ACHN (cell line): Measurements from ENCODE around the gene RASSF5.
"Not testable (repeated sequence)": the region's sequence is repeated elsewhere in the genome, so short reads cannot be mapped to it uniquely, and the experiment has no call there.

ENCODE experiments used
- DNase-seq: peaks from one replicate; pipeline ENCODE4 v3.0.0-alpha.2; 2015
- in situ Hi-C: cut with HindIII; loops from 2 replicates; pipeline ENCODE4 v1.10.0; 2017; ENCODE audit warnings: low sequenced_read_pairs, low pct_ligation_motif_present, low pct_unique_long_range_greater_than_20kb

Gene RASSF5

GRCh38 chr1:206472454-206472853, 34.9 kb upstream of the RASSF5 start:
- no peak for DNase-seq
- in situ Hi-C loops: no loop called here

- in situ Hi-C loops: no loop called here
These were observed 34.4 kb upstream of the RASSF5 start for GRCh38 chr1:206472886-206473285.

GRCh38 chr1:206476058-206476457, 31.3 kb upstream of the RASSF5 start:
- in situ Hi-C loops: no loop called here
- DNase-seq: no peak

More at GRCh38 chr1:206472886-206473285, 34.4 kb upstream of the RASSF5 start:
- no peak for DNase-seq

- DNase-seq: no peak
These were observed 30.7 kb upstream of the RASSF5 start for GRCh38 chr1:206476591-206476990.

GRCh38 chr1:206477110-206477509, 30.2 kb upstream of the RASSF5 start:
- DNase-seq: no peak
- in situ Hi-C loops: no loop called here

More at GRCh38 chr1:206476591-206476990, 30.7 kb upstream of the RASSF5 start:
- in situ Hi-C loops: no loop called here

- DNase-seq: no peak
- in situ Hi-C loops: no loop called here
These were observed 29.6 kb upstream of the RASSF5 start for GRCh38 chr1:206477581-206478380.

GRCh38 chr1:206478746-206479145, 28.6 kb upstream of the RASSF5 start:
- in situ Hi-C loops: no loop called here
- DNase-seq: no peak

- DNase-seq: peak; percentile 79
- in situ Hi-C loops: no loop called here
These were observed 27.9 kb upstream of the RASSF5 start for GRCh38 chr1:206479183-206480125.

GRCh38 chr1:206480211-206480610, 27.1 kb upstream of the RASSF5 start:
- in situ Hi-C loops: no loop called here
- no peak for DNase-seq

- in situ Hi-C loops: no loop called here
- no peak for DNase-seq
These were observed 24.7 kb upstream of the RASSF5 start for GRCh38 chr1:206482611-206483010.

- DNase-seq, in situ Hi-C loops: not testable (repeated sequence)
These were observed 23.5 kb upstream of the RASSF5 start for GRCh38 chr1:206483864-206484263.

GRCh38 chr1:206484901-206485300, 22.4 kb upstream of the RASSF5 start:
- DNase-seq: no peak
- in situ Hi-C loops: no loop called here

GRCh38 chr1:206486995-206487788, 20.1 kb upstream of the RASSF5 start:
- no peak for DNase-seq
- in situ Hi-C loops: no loop called here

- no peak for DNase-seq
- in situ Hi-C loops: no loop called here
These were observed 19.4 kb upstream of the RASSF5 start for GRCh38 chr1:206487970-206488369.

- DNase-seq: no peak
- in situ Hi-C loops: no loop called here
These were observed 18.9 kb upstream of the RASSF5 start for GRCh38 chr1:206488466-206488865.

GRCh38 chr1:206489980-206490770, 17.2 kb upstream of the RASSF5 start:
- DNase-seq: peak; percentile 79
- in situ Hi-C loops: no loop called here

- in situ Hi-C loops: no loop called here
- no peak for DNase-seq
These were observed 16.4 kb upstream of the RASSF5 start for GRCh38 chr1:206490771-206491405.
